Measurements from ENCODE around the gene PALMD. TPM values are rescaled to one million over a fixed set of nuclear protein-coding genes. Genes with fewer than 3 reads are reported as not detected.

Gene PALMD
- total RNA-seq, 2 experiments from 2014 or later, result not detected

GRCh38 chr1:99656701-99657100, 10.8 kb downstream of the PALMD start:
- no peak overlapping the region for H3K27ac Mint-ChIP-seq
- H3K4me1 Mint-ChIP-seq, result no peaks in the 10 kb centered on the region
- no peak for DNase-seq
- no peaks in the 10 kb centered on the region for H3K36me3 Mint-ChIP-seq (ENCODE audit: low read depth)
- POLR2A ChIA-PET, result no interaction called here
- H3K27me3 Mint-ChIP-seq, result peaks cover 17% of the 10 kb centered on the region
- H3K4me3 Mint-ChIP-seq, result no peak overlapping the region
- CTCF ChIA-PET, result interaction anchor here (1.6 kb wide), 1 partner anchor 13 kb away, joined by 3 read pairs; no protein-coding TSS in a partner anchor
- no peaks in the 10 kb centered on the region for H3K9me3 Mint-ChIP-seq

DNA sequence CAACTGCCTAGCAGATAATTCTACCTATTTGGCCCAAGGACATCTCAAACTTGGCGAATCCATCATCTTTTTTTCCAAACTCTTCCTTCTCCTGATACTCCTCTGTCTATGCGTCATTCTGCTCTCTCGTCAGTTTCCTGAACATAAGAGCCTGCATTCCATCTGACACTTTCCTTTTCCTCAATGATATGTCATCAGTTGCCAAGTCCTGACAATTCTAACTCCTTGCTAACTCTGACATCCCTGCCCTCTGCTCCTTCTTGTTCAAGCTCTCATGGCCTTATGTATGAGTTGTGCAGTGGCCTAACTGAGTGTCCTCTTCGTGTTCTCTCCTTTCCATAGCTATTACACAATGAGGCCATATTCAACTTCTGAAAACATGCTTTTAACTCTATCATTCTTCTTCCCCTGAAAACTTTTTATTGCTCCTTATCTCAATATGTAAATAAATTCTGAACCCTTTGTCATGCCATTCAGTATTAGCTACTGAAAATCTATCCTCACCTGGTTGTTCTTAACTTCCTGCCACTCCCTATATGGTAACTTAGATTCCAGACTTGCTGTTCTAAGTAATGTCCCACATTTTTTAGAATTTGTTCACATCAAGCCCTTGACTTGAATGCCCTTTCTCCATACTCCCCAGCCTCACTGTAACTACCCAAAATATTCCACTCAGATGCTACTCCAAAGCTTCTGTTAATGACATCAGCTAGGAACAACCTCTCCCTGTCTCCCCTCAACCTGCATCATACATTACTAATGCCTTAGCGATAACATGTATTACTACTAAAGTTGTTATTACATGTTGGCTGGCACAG, 11.5 kb downstream of the PALMD start:
- DNase-seq, result no peak
- ChIA-PET CTCF (interaction anchor here (1.6 kb wide), 1 partner anchor 12 kb away, joined by 3 read pairs; no protein-coding TSS in a partner anchor), POLR2A (no interaction called here)
- no peaks in the 10 kb centered on the region for H3K36me3 Mint-ChIP-seq (ENCODE audit: low read depth)
- no peaks in the 10 kb centered on the region for H3K9me3 Mint-ChIP-seq
- peaks cover 21% of the 10 kb centered on the region for H3K27me3 Mint-ChIP-seq
- H3K27ac Mint-ChIP-seq, result no peak overlapping the region
- no peaks in the 10 kb centered on the region for H3K4me1 Mint-ChIP-seq
- no peak overlapping the region for H3K4me3 Mint-ChIP-seq

DNA sequence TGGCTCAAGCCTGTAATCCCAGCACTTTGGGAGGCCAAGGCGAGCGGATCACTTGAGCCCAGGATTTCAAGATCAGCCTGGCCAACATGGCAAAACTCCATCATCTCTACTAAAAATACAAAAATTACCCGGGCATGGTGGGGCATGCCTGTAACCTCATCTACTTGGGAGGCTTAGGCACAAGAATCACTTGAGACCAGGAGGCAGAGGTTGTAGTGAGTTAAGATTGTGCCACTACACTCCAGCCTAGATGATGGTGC, 12.0 kb downstream of the PALMD start:
- Mint-ChIP-seq H3K4me3 (no peak overlapping the region), H3K27me3 (peaks cover 21% of the 10 kb centered on the region), H3K4me1 (no peaks in the 10 kb centered on the region), H3K27ac (no peak overlapping the region), H3K36me3 (ENCODE audit: low read depth) (no peaks in the 10 kb centered on the region), H3K9me3 (no peaks in the 10 kb centered on the region)
- ChIA-PET POLR2A (no interaction called here), CTCF (no interaction called here)
- no peak for DNase-seq

DNA sequence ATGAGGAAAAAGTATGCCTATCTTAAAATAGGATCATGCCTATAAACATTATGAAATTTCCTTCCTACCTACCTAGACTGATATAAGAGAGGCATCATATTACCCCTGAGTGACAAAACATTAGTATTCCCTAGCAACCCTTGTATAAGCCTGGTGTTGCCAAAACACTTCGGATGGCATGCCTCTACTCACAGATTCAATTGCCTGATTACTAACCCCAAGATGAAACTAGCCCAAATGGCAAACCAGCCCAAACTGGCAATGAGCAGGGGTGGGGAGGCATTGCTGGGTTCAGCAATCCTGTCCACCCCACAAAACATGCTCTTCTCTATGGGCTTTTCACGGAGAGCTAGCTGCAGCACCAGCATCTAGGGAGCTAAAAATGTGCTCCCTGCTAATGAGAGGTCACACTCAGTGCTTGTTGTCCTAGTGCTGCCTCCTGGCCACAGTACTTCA, 13.9 kb downstream of the PALMD start:
- ChIA-PET POLR2A (no interaction called here), CTCF (no interaction called here)
- Mint-ChIP-seq H3K27ac (no peak overlapping the region), H3K4me3 (no peak overlapping the region), H3K4me1 (no peaks in the 10 kb centered on the region), H3K9me3 (no peaks in the 10 kb centered on the region), H3K27me3 (peaks cover 15% of the 10 kb centered on the region), H3K36me3 (ENCODE audit: low read depth) (no peaks in the 10 kb centered on the region)
- no peak for DNase-seq

- H3K27ac Mint-ChIP-seq, result no peak overlapping the region
- CTCF ChIA-PET, result no interaction called here
- no peaks in the 10 kb centered on the region for H3K9me3 Mint-ChIP-seq
- H3K4me1 Mint-ChIP-seq, result no peaks in the 10 kb centered on the region
- no peak overlapping the region for H3K4me3 Mint-ChIP-seq
- H3K27me3 Mint-ChIP-seq, result peaks cover 15% of the 10 kb centered on the region
- DNase-seq, result no peak
- no peaks in the 10 kb centered on the region for H3K36me3 Mint-ChIP-seq (ENCODE audit: low read depth)
- POLR2A ChIA-PET, result no interaction called here
Observed at GRCh38 chr1:99660496-99660895, 14.6 kb downstream of the PALMD start.

DNA sequence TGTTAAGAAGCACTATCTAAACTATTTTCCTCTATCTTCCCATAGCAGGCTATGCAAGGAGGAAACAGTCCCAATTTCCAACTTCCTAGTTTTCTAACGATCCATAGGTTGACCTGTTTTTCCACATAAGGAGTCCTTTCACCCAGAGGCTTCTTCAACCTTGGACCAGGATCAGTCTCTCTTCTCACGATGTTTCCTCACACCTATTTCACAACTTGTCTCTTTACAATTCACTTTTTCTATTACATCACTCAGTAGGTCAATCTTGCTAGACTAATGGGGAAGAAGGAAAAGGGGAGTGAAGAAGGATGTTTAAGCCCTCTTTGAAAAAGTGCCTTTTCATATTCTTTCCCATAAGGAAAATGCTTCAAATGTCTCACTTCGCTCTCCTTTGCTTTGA, 15.9 kb downstream of the PALMD start:
- DNase-seq, result no peak
- H3K27me3 Mint-ChIP-seq, result peaks cover 16% of the 10 kb centered on the region
- POLR2A ChIA-PET, result no interaction called here
- no peak overlapping the region for H3K27ac Mint-ChIP-seq
- H3K4me1 Mint-ChIP-seq, result no peaks in the 10 kb centered on the region
- no peak overlapping the region for H3K4me3 Mint-ChIP-seq
- H3K9me3 Mint-ChIP-seq, result no peaks in the 10 kb centered on the region
- H3K36me3 Mint-ChIP-seq (ENCODE audit: low read depth), result no peaks in the 10 kb centered on the region
- CTCF ChIA-PET, result no interaction called here

DNA sequence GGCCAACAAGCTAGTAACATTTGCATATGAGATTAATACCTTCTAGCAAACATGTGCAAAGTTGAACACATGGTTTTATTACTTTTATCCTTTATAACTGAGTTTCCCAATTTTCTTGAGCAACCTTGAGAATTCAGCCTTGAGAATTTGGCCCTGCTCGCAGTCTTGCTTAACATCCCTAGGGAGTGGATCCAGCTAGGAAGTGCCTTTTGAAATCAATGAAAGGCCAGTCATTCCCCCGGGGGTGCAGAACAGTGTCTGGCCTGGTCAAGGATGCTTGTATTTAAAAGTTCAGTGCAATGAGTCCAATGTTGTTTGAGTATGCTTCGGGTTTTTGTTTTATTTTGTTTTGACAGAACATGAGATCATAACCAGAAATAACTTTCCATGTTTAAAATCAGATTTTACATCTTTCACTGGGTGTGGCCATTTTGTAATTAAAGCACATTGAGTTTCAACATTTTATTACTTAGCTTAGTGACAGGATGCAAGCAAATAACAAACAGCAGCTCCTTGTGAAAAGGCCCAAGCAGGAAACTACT, 16.7 kb downstream of the PALMD start:
- DNase-seq, result no peak
- ChIA-PET POLR2A (no interaction called here), CTCF (no interaction called here)
- no peaks in the 10 kb centered on the region for H3K4me1 Mint-ChIP-seq
- H3K27me3 Mint-ChIP-seq, result peaks cover 24% of the 10 kb centered on the region
- H3K9me3 Mint-ChIP-seq, result no peaks in the 10 kb centered on the region
- no peaks in the 10 kb centered on the region for H3K36me3 Mint-ChIP-seq (ENCODE audit: low read depth)
- H3K27ac Mint-ChIP-seq, result no peak overlapping the region
- H3K4me3 Mint-ChIP-seq, result no peak overlapping the region

- Mint-ChIP-seq H3K27ac (no peak overlapping the region), H3K27me3 (peaks cover 27% of the 10 kb centered on the region), H3K4me3 (no peak overlapping the region), H3K9me3 (no peaks in the 10 kb centered on the region), H3K4me1 (no peaks in the 10 kb centered on the region), H3K36me3 (ENCODE audit: low read depth) (no peaks in the 10 kb centered on the region)
- no peak for DNase-seq
- ChIA-PET CTCF (no interaction called here), POLR2A (no interaction called here)
Observed at GRCh38 chr1:99663501-99663900, 17.6 kb downstream of the PALMD start.

GRCh38 chr1:99665212-99665611, 19.3 kb downstream of the PALMD start:
- H3K27me3 Mint-ChIP-seq, result peaks cover 29% of the 10 kb centered on the region
- POLR2A ChIA-PET, result no interaction called here
- DNase-seq, result no peak
- H3K4me3 Mint-ChIP-seq, result no peak overlapping the region
- CTCF ChIA-PET, result no interaction called here
- no peaks in the 10 kb centered on the region for H3K36me3 Mint-ChIP-seq (ENCODE audit: low read depth)
- H3K27ac Mint-ChIP-seq, result no peak overlapping the region
- no peaks in the 10 kb centered on the region for H3K9me3 Mint-ChIP-seq
- H3K4me1 Mint-ChIP-seq, result no peaks in the 10 kb centered on the region

GRCh38 chr1:99669376-99669775, 23.5 kb downstream of the PALMD start:
- no peak overlapping the region for H3K27ac Mint-ChIP-seq
- H3K27me3 Mint-ChIP-seq, result peaks cover 34% of the 10 kb centered on the region
- no peaks in the 10 kb centered on the region for H3K36me3 Mint-ChIP-seq (ENCODE audit: low read depth)
- no peak overlapping the region for H3K4me3 Mint-ChIP-seq
- no peaks in the 10 kb centered on the region for H3K9me3 Mint-ChIP-seq
- H3K4me1 Mint-ChIP-seq, result no peaks in the 10 kb centered on the region
- DNase-seq, result no peak
- ChIA-PET POLR2A (no interaction called here), CTCF (interaction anchor here (0.9 kb wide), 1 partner anchor 13 kb away, joined by 3 read pairs; no protein-coding TSS in a partner anchor)

GRCh38 chr1:99669821-99670220, 23.9 kb downstream of the PALMD start:
- H3K36me3 Mint-ChIP-seq (ENCODE audit: low read depth), result no peaks in the 10 kb centered on the region
- no peaks in the 10 kb centered on the region for H3K9me3 Mint-ChIP-seq
- ChIA-PET CTCF (interaction anchor here (0.9 kb wide), 1 partner anchor 13 kb away, joined by 3 read pairs; no protein-coding TSS in a partner anchor), POLR2A (no interaction called here)
- peaks cover 36% of the 10 kb centered on the region for H3K27me3 Mint-ChIP-seq
- no peak for DNase-seq
- H3K4me3 Mint-ChIP-seq, result no peak overlapping the region
- no peak overlapping the region for H3K27ac Mint-ChIP-seq
- H3K4me1 Mint-ChIP-seq, result no peaks in the 10 kb centered on the region

- H3K27me3 Mint-ChIP-seq, result peaks cover 39% of the 10 kb centered on the region
- no peak overlapping the region for H3K4me3 Mint-ChIP-seq
- ChIA-PET CTCF (interaction anchor here (0.7 kb wide), 1 partner anchor 51 kb away, joined by 4 read pairs; no protein-coding TSS in a partner anchor), POLR2A (no interaction called here)
- no peaks in the 10 kb centered on the region for H3K4me1 Mint-ChIP-seq
- H3K27ac Mint-ChIP-seq, result no peak overlapping the region
- DNase-seq, result no peak
- no peaks in the 10 kb centered on the region for H3K36me3 Mint-ChIP-seq (ENCODE audit: low read depth)
- no peaks in the 10 kb centered on the region for H3K9me3 Mint-ChIP-seq
Observed at GRCh38 chr1:99670583-99670982, 24.7 kb downstream of the PALMD start.

DNA sequence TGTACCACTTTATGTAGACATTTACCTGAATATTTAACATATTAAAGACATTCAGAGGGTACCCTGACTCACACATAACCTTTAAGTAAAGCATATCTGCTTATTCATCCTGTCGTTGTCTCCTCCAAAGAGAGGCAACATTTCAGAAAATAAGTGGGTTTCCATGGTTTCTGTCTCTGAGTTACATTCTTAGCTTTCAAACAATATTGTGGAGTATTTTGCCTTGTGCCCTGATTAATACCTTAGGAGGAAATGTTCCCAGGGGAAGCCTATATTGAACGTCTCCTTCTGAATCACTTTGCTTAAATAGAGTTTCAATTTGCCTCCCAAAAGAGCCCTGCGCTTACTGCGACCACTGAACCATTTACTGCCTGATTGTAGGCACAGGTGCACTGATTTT, 26.1 kb downstream of the PALMD start:
- Mint-ChIP-seq H3K4me3 (no peak overlapping the region), H3K4me1 (no peaks in the 10 kb centered on the region), H3K27ac (no peak overlapping the region), H3K27me3 (peaks cover 36% of the 10 kb centered on the region), H3K36me3 (ENCODE audit: low read depth) (no peaks in the 10 kb centered on the region), H3K9me3 (no peaks in the 10 kb centered on the region)
- DNase-seq, result no peak
- ChIA-PET POLR2A (no interaction called here), CTCF (no interaction called here)

All from activated CD4-positive, alpha-beta T cell treated with anti-CD3 and anti-CD28 coated beads, Interleukin-2, amount 10 ng/mL, durations not matched to agents 7 days and 5 days (primary cell).